HEK293T (cell line): ENCODE data around the gene PNISR.

Experiments
- SUZ12 ChIP-seq: fragments of 450-650 bp; IDR thresholded peaks from 2 replicates; pipeline ENCODE4 v1.6.1; 2016; ENCODE audit warnings: mild to moderate bottlenecking
- TF ChIP-seq, protein P1 (sequence below): fragments of 450-650 bp; IDR thresholded peaks from 2 replicates; pipeline ENCODE4 v1.6.1; 2016

GRCh38 chr6:99349171-99350141, 75.7 kb downstream of the PNISR start, which contains the start of gene FAXC:
- TF ChIP-seq SUZ12: no peak
- TF ChIP-seq, protein P1, sequence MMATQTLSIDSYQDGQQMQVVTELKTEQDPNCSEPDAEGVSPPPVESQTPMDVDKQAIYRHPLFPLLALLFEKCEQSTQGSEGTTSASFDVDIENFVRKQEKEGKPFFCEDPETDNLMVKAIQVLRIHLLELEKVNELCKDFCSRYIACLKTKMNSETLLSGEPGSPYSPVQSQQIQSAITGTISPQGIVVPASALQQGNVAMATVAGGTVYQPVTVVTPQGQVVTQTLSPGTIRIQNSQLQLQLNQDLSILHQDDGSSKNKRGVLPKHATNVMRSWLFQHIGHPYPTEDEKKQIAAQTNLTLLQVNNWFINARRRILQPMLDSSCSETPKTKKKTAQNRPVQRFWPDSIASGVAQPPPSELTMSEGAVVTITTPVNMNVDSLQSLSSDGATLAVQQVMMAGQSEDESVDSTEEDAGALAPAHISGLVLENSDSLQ: no peak
